Stomach (tissue), 4 donors: ENCODE measurements around the gene SYCE3.

Experiments
- EP300 ChIP-seq: sonication (generic); formaldehyde crosslinking; IDR thresholded peaks from one replicate; pipeline ENCODE4 v1.6.1; 2017; ENCODE audit warnings: antibody characterized with exemption
- POLR2A ChIP-seq, 4 donors: fragments of 450-650 bp; IDR thresholded peaks; one replicate each; pipeline ENCODE4 v1.6.1; 2016; ENCODE audit warnings: antibody characterized with exemption in 4 of 4, control low read depth in 2 of 4, mild to moderate bottlenecking in 1 of 4, moderate library complexity in 1 of 4
- POLR2AphosphoS5 ChIP-seq, 3 donors: sonication (generic); formaldehyde crosslinking; IDR thresholded peaks; one replicate each; pipeline ENCODE4 v1.6.1; 2016; ENCODE audit warnings: antibody characterized with exemption in 3 of 3
- TF ChIP-seq, protein P1 (sequence below), 7 experiments: fragments of 450-650 bp in 4 of 7; fragments of 200-600 bp in 3 of 7; sonication (generic) in 3 of 7; IDR thresholded peaks; one replicate each; pipeline ENCODE4 v1.5.1; 2016 to 2019; ENCODE audit warnings: antibody characterized with exemption in 7 of 7, control low read depth in 2 of 7, mild to moderate bottlenecking in 1 of 7

DNA sequence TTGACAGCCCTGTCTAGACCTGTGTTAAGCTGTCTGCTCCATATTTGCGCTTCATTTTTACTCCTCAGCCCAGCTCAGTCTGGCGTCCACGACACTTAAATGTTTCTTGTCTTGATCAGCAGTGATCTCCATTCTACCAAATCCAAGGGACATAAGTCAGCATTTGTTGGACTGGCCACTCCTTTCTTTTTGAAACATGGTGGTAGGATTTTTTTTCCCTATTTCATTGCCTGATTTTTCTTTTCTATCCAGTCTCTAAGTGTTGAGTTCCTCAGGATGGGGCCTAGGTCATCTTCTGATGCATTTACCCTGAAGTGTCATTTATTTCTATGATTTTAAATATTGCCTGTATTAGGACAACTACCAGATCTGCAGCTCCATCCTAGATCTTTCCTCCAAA, 53.8 kb downstream of the SYCE3 start:
- TF ChIP-seq, protein P1, sequence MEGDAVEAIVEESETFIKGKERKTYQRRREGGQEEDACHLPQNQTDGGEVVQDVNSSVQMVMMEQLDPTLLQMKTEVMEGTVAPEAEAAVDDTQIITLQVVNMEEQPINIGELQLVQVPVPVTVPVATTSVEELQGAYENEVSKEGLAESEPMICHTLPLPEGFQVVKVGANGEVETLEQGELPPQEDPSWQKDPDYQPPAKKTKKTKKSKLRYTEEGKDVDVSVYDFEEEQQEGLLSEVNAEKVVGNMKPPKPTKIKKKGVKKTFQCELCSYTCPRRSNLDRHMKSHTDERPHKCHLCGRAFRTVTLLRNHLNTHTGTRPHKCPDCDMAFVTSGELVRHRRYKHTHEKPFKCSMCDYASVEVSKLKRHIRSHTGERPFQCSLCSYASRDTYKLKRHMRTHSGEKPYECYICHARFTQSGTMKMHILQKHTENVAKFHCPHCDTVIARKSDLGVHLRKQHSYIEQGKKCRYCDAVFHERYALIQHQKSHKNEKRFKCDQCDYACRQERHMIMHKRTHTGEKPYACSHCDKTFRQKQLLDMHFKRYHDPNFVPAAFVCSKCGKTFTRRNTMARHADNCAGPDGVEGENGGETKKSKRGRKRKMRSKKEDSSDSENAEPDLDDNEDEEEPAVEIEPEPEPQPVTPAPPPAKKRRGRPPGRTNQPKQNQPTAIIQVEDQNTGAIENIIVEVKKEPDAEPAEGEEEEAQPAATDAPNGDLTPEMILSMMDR (IDR thresholded peaks at IDR 0.05) = no peak
- TF ChIP-seq POLR2A (IDR thresholded peaks at IDR 0.05) (no peak), POLR2AphosphoS5 (IDR thresholded peaks at IDR 0.05) (no peak), EP300 (no peak)
